Islet of Langerhans (tissue), 1 donor: ENCODE data around the gene ZNF536.
"Not testable (repeated sequence)": the region's sequence is repeated elsewhere in the genome, so short reads cannot be mapped to it uniquely, and the experiment has no call there.

ENCODE experiments used
- FAIRE-seq: peaks from one replicate; lab custom pipeline; 2011; peaks lifted over from hg19 to GRCh38; lab: Jason Lieb, UNC

ZNF536 gene

GRCh38 chr19:30341611-30342201, 30.5 kb upstream of the ZNF536 start:
- no peak for FAIRE-seq

- no peak for FAIRE-seq
Measured at GRCh38 chr19:30342901-30343300, 29.3 kb upstream of the ZNF536 start.

GRCh38 chr19:30344446-30345425, 27.4 kb upstream of the ZNF536 start:
- no peak for FAIRE-seq

- FAIRE-seq, result no peak
Measured at GRCh38 chr19:30345686-30346085, 26.5 kb upstream of the ZNF536 start.

- not testable (repeated sequence) for FAIRE-seq
Measured at GRCh38 chr19:30346468-30346867, 25.7 kb upstream of the ZNF536 start.

GRCh38 chr19:30349131-30349730, 23.0 kb upstream of the ZNF536 start:
- no peak for FAIRE-seq

- no peak for FAIRE-seq
Measured at GRCh38 chr19:30350692-30351663, 21.2 kb upstream of the ZNF536 start.

GRCh38 chr19:30351774-30352173, 20.4 kb upstream of the ZNF536 start:
- FAIRE-seq, result no peak

- FAIRE-seq, result no peak
Measured at GRCh38 chr19:30353394-30353945, 18.7 kb upstream of the ZNF536 start.

GRCh38 chr19:30355586-30355985, 16.6 kb upstream of the ZNF536 start:
- no peak for FAIRE-seq

- no peak for FAIRE-seq
Measured at GRCh38 chr19:30356951-30357579, 15.1 kb upstream of the ZNF536 start.

- no peak for FAIRE-seq
Measured at GRCh38 chr19:30357580-30357954, 14.6 kb upstream of the ZNF536 start.

GRCh38 chr19:30358319-30358718, 13.9 kb upstream of the ZNF536 start:
- FAIRE-seq, result no peak

- no peak for FAIRE-seq
Measured at GRCh38 chr19:30358821-30359580, 13.2 kb upstream of the ZNF536 start.

- FAIRE-seq, result no peak
Measured at GRCh38 chr19:30359936-30360335, 12.2 kb upstream of the ZNF536 start.

GRCh38 chr19:30360376-30361106, 11.6 kb upstream of the ZNF536 start:
- FAIRE-seq, result no peak

GRCh38 chr19:30361107-30361447, 11.1 kb upstream of the ZNF536 start:
- FAIRE-seq, result no peak

- no peak for FAIRE-seq
Measured at GRCh38 chr19:30361721-30362120, 10.5 kb upstream of the ZNF536 start.

- no peak for FAIRE-seq
Measured at GRCh38 chr19:30362156-30362754, 9.9 kb upstream of the ZNF536 start.
